Measurements from ENCODE around the gene RPS17. TPM values are rescaled to one million over a fixed set of nuclear protein-coding genes. Genes with fewer than 3 reads are reported as not detected.

RPS17 gene
- total RNA-seq, 1 experiment from 2014 or later: 2,241 TPM

- ChIA-PET POLR2A (no interaction called here), CTCF (interaction anchor here (0.8 kb wide), 1 partner anchor 18 kb away, joined by 3 read pairs; no protein-coding TSS in a partner anchor)
- no peaks in the 10 kb centered on the region for H3K36me3 Mint-ChIP-seq
- H3K9me3 Mint-ChIP-seq: no peaks in the 10 kb centered on the region
- no peak overlapping the region for H3K4me3 Mint-ChIP-seq
- DNase-seq (ENCODE audit: low spot score): no peak
- no peak for ATAC-seq
- peaks cover 29% of the 10 kb centered on the region for H3K27me3 Mint-ChIP-seq (ENCODE audit: low read depth)
- TF ChIP-seq SP1 (CRISPR knock-in tag; conservative IDR thresholded peaks at IDR 0.05): no peak
- H3K4me1 Mint-ChIP-seq: peaks cover 15% of the 10 kb centered on the region
- H3K27ac Mint-ChIP-seq: no peak overlapping the region
Observed at GRCh38 chr15:82548700-82549099, 8.4 kb upstream of the RPS17 start.

- H3K36me3 Mint-ChIP-seq: no peaks in the 10 kb centered on the region
- CTCF ChIA-PET: interaction anchor here (1.2 kb wide), 1 partner anchor 14 kb away, joined by 4 read pairs; no protein-coding TSS in a partner anchor
- H3K4me3 Mint-ChIP-seq: no peak overlapping the region
- TF ChIP-seq ERG (CRISPR knock-in tag; IDR thresholded peaks at IDR 0.05): no peak
- TF ChIP-seq CDX4 (CRISPR knock-in tag; IDR thresholded peaks at IDR 0.05; ENCODE audit: borderline replicate concordance): no peak
- no peak for TF ChIP-seq NFATC4 (CRISPR knock-in tag; IDR thresholded peaks at IDR 0.05)
- TF ChIP-seq TEAD1 (CRISPR knock-in tag; IDR thresholded peaks at IDR 0.05): no peak
- TF ChIP-seq ZNF281 (CRISPR knock-in tag; IDR thresholded peaks at IDR 0.05): no peak
- TF ChIP-seq ZMAT4 (CRISPR knock-in tag; IDR thresholded peaks at IDR 0.05): no peak
- no peak for TF ChIP-seq NFE2L1 (CRISPR knock-in tag; IDR thresholded peaks at IDR 0.05)
- no peak for TF ChIP-seq ATF1 (CRISPR knock-in tag; IDR thresholded peaks at IDR 0.05)
- no peak for TF ChIP-seq ARID4B (CRISPR knock-in tag; IDR thresholded peaks at IDR 0.05; ENCODE audit: borderline replicate concordance)
- no peak for TF ChIP-seq JAZF1 (CRISPR knock-in tag; IDR thresholded peaks at IDR 0.05)
- no peak for TF ChIP-seq NR3C1 (CRISPR knock-in tag; conservative IDR thresholded peaks at IDR 0.05; ENCODE audit: low read depth)
- no peak for TF ChIP-seq ATF3 (CRISPR knock-in tag; conservative IDR thresholded peaks at IDR 0.05)
- TF ChIP-seq TEAD4 (CRISPR knock-in tag; IDR thresholded peaks at IDR 0.05): no peak
- TF ChIP-seq SMAD3 (CRISPR knock-in tag; IDR thresholded peaks at IDR 0.05; ENCODE audit: borderline replicate concordance): no peak
- no peak for TF ChIP-seq ESRRA (CRISPR knock-in tag; IDR thresholded peaks at IDR 0.05; ENCODE audit: borderline replicate concordance)
- no peak for TF ChIP-seq ELF4 (CRISPR knock-in tag; IDR thresholded peaks at IDR 0.05; ENCODE audit: low read depth)
- no peak for TF ChIP-seq CBFB (CRISPR knock-in tag; IDR thresholded peaks at IDR 0.05; ENCODE audit: low read depth)
- no peak for TF ChIP-seq AFF4 (CRISPR knock-in tag; IDR thresholded peaks at IDR 0.05; ENCODE audit: borderline replicate concordance)
- TF ChIP-seq PRRX2 (CRISPR knock-in tag; IDR thresholded peaks at IDR 0.05): no peak
- H3K4me1 Mint-ChIP-seq: peaks cover 17% of the 10 kb centered on the region
- DNase-seq (ENCODE audit: low spot score) (no peak), ATAC-seq (no peak)
- POLR2A ChIA-PET: no interaction called here
- H3K9me3 Mint-ChIP-seq: no peaks in the 10 kb centered on the region
- H3K27ac Mint-ChIP-seq: no peak overlapping the region
- peaks cover 10% of the 10 kb centered on the region for H3K27me3 Mint-ChIP-seq (ENCODE audit: low read depth)
Observed at GRCh38 chr15:82545478-82545877, 5.2 kb upstream of the RPS17 start.

Measured in WTC11 (cell line).